DOHH2 (cell line): Measurements from ENCODE around the gene PRR14.

ENCODE experiments used
- H3F3A ChIP-seq: fragments of 200-600 bp; sonication (generic), shearing (Covaris generic); 2 replicates; pipeline ENCODE4 v1.6.0; 2016; ENCODE audit warnings: antibody characterized with exemption, mild to moderate bottlenecking; ENCODE audit not compliant: control insufficient read depth, insufficient read depth
- H3K27ac ChIP-seq: fragments of 200-600 bp; sonication (generic); 2 replicates; pipeline ENCODE4 v1.5.1; 2014; ENCODE audit warnings: low read depth, mild to moderate bottlenecking, low read length, moderate library complexity
- H3K27me3 ChIP-seq: fragments of 200-600 bp; sonication (generic); 2 replicates; pipeline ENCODE4 v1.6.1; 2014; ENCODE audit warnings: mild to moderate bottlenecking, low read length, mixed read lengths; ENCODE audit not compliant: control insufficient read depth
- H3K36me3 ChIP-seq: fragments of 200-600 bp; sonication (generic); 2 replicates; pipeline ENCODE4 v1.6.1; 2014; ENCODE audit warnings: mild to moderate bottlenecking, low read length, moderate library complexity, mixed read lengths; ENCODE audit not compliant: control insufficient read depth
- H3K4me1 ChIP-seq: fragments of 200-600 bp; sonication (generic); 2 replicates; pipeline ENCODE4 v1.6.1; 2014; ENCODE audit warnings: mild to moderate bottlenecking, low read length, mixed read lengths; ENCODE audit not compliant: control insufficient read depth
- H3K4me2 ChIP-seq: fragments of 200-600 bp; sonication (generic); 2 replicates; pipeline ENCODE4 v1.6.0; 2014; ENCODE audit warnings: mild to moderate bottlenecking, low read length, moderate library complexity
- H3K4me3 ChIP-seq: fragments of 200-600 bp; sonication (generic); 2 replicates; pipeline ENCODE4 v1.5.1; 2014; ENCODE audit warnings: mild to moderate bottlenecking, low read length, mixed read lengths
- H3K79me2 ChIP-seq: fragments of 200-600 bp; sonication (generic); 2 replicates; pipeline ENCODE4 v1.6.1; 2014; ENCODE audit warnings: mild to moderate bottlenecking, low read length, mixed read lengths; ENCODE audit not compliant: control insufficient read depth
- H3K9me2 ChIP-seq: fragments of 200-600 bp; sonication (generic); replicated peaks from 2 replicates; pipeline ENCODE4 v1.6.1; 2014; ENCODE audit warnings: mild to moderate bottlenecking, low read length, mixed read lengths; ENCODE audit not compliant: control insufficient read depth
- H3K9me3 ChIP-seq: fragments of 200-600 bp; sonication (generic); 2 replicates; pipeline ENCODE4 v1.6.1; 2014; ENCODE audit warnings: antibody characterized with exemption, low read length, mixed read lengths; ENCODE audit not compliant: control insufficient read depth, insufficient read depth
- H4K20me1 ChIP-seq: fragments of 200-600 bp; sonication (generic); 2 replicates; pipeline ENCODE4 v1.6.0; 2014; ENCODE audit warnings: low read depth, mild to moderate bottlenecking, antibody characterized with exemption, low read length, moderate library complexity; ENCODE audit not compliant: control insufficient read depth, insufficient read depth
- CTCF ChIP-seq: fragments of 200-600 bp; sonication (generic); IDR thresholded peaks from one replicate; pipeline ENCODE4 v1.5.1; 2014; ENCODE audit warnings: antibody characterized with exemption, mild to moderate bottlenecking, low read depth, low read length; ENCODE audit not compliant: poor library complexity, severe bottlenecking
- EZH2phosphoT487 ChIP-seq: fragments of 200-600 bp; sonication (generic); IDR thresholded peaks from 2 replicates; pipeline ENCODE4 v1.6.1; 2017; ENCODE audit warnings: borderline replicate concordance, mild to moderate bottlenecking, antibody characterized with exemption, low read length, moderate library complexity, mixed read lengths

The PRR14 gene

GRCh38 chr16:30664616-30665109 lies 13.9 kb downstream of the PRR14 start:
- Histone ChIP-seq H3K4me3 (no peak overlapping the region), H3K9me2 (no peaks in the 10 kb centered on the region), H3K4me2 (no peak overlapping the region), H3K27ac (no peak overlapping the region), H4K20me1 (peaks cover 4% of the 10 kb centered on the region; the same call in 1 of the 2 replicates), H3K36me3 (peaks cover 93% of the 10 kb centered on the region), H3K27me3 (no peaks in the 10 kb centered on the region), H3K4me1 (peaks cover 35% of the 10 kb centered on the region), H3F3A (no peaks in the 10 kb centered on the region; the same call in 1 of the 2 replicates), H3K79me2 (peaks cover 43% of the 10 kb centered on the region), H3K9me3 (no peaks in the 10 kb centered on the region)
- TF ChIP-seq EZH2phosphoT487: no peak

- no peaks in the 10 kb centered on the region for H3K9me2 ChIP-seq
- H4K20me1 ChIP-seq: peaks cover 4% of the 10 kb centered on the region; the same call in 1 of the 2 replicates
- H3K27me3 ChIP-seq: no peaks in the 10 kb centered on the region
- no peaks in the 10 kb centered on the region for H3K9me3 ChIP-seq
- peaks cover 37% of the 10 kb centered on the region for H3K79me2 ChIP-seq
- peaks cover 93% of the 10 kb centered on the region for H3K36me3 ChIP-seq
- H3K4me2 ChIP-seq: no peak overlapping the region
- no peak for TF ChIP-seq EZH2phosphoT487
- no peak for TF ChIP-seq CTCF
- peaks cover 34% of the 10 kb centered on the region for H3K4me1 ChIP-seq
- H3K4me3 ChIP-seq: no peak overlapping the region
- H3F3A ChIP-seq: no peaks in the 10 kb centered on the region; the same call in 1 of the 2 replicates
- no peak overlapping the region for H3K27ac ChIP-seq
Measured at GRCh38 chr16:30665155-30665829, 14.5 kb downstream of the PRR14 start.

- peaks cover 91% of the 10 kb centered on the region for H3K36me3 ChIP-seq
- no peaks in the 10 kb centered on the region for H3F3A ChIP-seq
- H3K27me3 ChIP-seq: no peaks in the 10 kb centered on the region
- peaks cover 29% of the 10 kb centered on the region for H3K4me1 ChIP-seq
- H3K4me2 ChIP-seq: no peak overlapping the region
- no peak overlapping the region for H3K4me3 ChIP-seq
- H3K9me2 ChIP-seq: no peaks in the 10 kb centered on the region
- H4K20me1 ChIP-seq: peaks cover 4% of the 10 kb centered on the region; the same call in 1 of the 2 replicates
- peaks cover 32% of the 10 kb centered on the region for H3K79me2 ChIP-seq
- no peaks in the 10 kb centered on the region for H3K9me3 ChIP-seq
- H3K27ac ChIP-seq: no peak overlapping the region
- TF ChIP-seq CTCF (no peak), EZH2phosphoT487 (no peak)
Measured at GRCh38 chr16:30665830-30666190, 15.1 kb downstream of the PRR14 start.

- H3K9me2 ChIP-seq: no peaks in the 10 kb centered on the region
- no peak overlapping the region for H3K27ac ChIP-seq
- H3K9me3 ChIP-seq: no peaks in the 10 kb centered on the region
- peaks cover 23% of the 10 kb centered on the region for H3K79me2 ChIP-seq
- TF ChIP-seq EZH2phosphoT487: no peak
- TF ChIP-seq CTCF: no peak
- H3K4me1 ChIP-seq: peaks cover 20% of the 10 kb centered on the region
- no peak overlapping the region for H3K4me2 ChIP-seq
- H3K4me3 ChIP-seq: no peak overlapping the region
- peaks cover 82% of the 10 kb centered on the region for H3K36me3 ChIP-seq
- peaks cover 3% of the 10 kb centered on the region; the same call in 1 of the 2 replicates for H3F3A ChIP-seq
- H3K27me3 ChIP-seq: no peaks in the 10 kb centered on the region
- H4K20me1 ChIP-seq: peaks cover 4% of the 10 kb centered on the region; the same call in 1 of the 2 replicates
Measured at GRCh38 chr16:30666681-30667080, 15.9 kb downstream of the PRR14 start.
